AG10803 (cell line): ENCODE measurements around the gene PPOX.

Source experiments
- DNase-seq: peaks from one replicate; pipeline ENCODE4 v3.0.0; 2010; ENCODE audit warnings: low read depth
- H3K4me3 ChIP-seq: 2 replicates; pipeline ENCODE4 v1.5.1; 2011; ENCODE audit warnings: mild to moderate bottlenecking, low read length, control low read depth
- TF ChIP-seq, protein P1 (sequence below): conservative IDR thresholded peaks from 2 replicates; pipeline ENCODE4 v1.5.1; 2011; ENCODE audit warnings: mild to moderate bottlenecking, low read length, control low read depth, inconsistent platforms

Gene PPOX

DNA sequence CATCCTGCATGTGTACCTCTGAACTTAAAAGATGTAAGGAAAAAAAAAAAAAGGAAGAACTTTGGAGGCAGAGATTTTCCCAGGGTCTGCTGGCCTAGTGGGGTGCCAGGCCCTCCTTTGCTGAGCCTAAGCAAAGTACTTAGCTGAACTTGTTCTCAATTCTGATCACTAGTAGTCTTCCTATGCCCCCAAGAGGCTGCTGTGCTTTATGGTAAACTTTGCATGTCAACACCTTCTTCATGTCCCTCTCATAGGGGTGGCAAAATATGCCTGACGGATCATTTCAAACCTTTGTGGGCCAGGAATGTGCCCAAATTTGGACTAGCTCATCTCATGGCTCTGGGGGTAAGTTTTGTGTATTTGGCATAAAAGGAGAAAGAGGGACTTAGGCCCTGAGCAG lies 8.4 kb upstream of the PPOX start:
- DNase-seq: no peak
- TF ChIP-seq, protein P1, sequence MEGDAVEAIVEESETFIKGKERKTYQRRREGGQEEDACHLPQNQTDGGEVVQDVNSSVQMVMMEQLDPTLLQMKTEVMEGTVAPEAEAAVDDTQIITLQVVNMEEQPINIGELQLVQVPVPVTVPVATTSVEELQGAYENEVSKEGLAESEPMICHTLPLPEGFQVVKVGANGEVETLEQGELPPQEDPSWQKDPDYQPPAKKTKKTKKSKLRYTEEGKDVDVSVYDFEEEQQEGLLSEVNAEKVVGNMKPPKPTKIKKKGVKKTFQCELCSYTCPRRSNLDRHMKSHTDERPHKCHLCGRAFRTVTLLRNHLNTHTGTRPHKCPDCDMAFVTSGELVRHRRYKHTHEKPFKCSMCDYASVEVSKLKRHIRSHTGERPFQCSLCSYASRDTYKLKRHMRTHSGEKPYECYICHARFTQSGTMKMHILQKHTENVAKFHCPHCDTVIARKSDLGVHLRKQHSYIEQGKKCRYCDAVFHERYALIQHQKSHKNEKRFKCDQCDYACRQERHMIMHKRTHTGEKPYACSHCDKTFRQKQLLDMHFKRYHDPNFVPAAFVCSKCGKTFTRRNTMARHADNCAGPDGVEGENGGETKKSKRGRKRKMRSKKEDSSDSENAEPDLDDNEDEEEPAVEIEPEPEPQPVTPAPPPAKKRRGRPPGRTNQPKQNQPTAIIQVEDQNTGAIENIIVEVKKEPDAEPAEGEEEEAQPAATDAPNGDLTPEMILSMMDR: no peak
- no peak overlapping the region for H3K4me3 ChIP-seq

DNA sequence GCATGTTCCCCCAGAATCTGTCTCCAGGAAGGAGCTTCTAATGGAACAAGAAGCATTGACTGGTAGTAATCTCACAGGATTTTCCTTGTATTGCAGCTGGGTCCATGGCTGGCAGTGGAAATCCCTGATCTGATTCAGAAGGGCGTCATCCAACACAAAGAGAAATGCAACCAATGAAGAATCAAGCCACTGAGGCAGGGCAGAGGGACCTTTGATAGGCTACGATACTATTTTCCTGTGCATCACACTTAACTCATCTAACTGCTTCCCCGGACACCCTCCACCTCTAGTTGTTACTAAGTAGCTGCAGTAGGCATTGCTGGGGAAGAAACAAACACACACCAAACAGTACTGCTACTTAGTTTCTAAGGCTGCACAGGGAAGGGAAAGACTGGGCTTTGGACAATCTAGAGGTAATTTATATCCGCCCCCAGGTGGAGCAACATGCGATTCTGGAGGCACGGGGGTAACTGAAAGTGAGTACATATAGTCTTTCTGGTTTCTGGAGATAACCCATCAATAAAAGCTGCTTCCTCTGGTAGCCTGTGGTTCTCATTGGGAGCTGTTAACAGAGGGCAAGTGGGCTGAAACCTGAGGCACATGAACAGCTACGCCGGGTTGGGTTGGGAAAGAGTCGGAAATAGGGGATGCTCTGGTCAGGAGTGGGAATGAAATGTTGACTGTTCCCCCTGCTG lies 7.8 kb upstream of the PPOX start:
- peak overlapping the region; percentile 93 for H3K4me3 ChIP-seq
- TF ChIP-seq, protein P1: no peak
- DNase-seq: no peak

DNA sequence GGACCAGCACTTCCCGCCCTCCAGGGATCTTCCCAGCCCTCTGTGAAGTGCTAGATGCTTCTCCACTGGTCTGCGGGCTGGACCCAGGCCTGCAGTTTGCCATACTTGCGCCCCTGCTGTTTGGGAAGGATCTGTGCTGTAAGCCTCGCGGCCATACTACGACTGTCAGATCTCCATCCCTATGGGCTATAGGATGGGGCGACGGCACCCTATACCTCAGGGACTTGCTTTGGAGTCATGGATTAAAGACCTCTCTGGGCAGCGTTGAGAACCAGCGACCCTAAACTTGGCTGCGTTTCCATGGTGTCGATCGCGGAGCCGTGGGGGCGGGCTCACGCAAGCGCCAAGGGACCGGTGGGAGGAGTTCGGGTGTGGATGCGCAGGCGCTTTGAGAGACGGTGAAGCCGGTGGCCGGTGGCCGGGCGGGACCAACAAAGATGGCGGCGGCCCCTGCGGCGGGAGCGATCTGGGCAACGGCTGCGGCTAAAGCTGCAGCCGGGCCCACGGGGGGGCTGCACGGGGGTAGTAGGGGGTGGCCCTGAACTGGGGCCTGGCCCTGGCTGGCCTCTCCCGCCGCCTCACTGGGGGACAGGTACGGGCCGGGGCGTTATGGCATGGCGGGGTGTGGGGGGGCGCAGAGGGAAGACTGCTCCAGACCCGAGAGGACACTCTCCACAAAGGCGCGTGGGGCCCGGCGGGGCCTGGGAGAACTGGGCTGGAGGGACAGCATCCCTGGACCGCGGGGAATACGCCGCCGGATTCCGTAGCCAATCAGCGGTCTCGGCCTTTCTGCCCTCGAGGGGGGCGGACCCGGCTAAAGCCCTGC lies 6.9 kb upstream of the PPOX start, which contains the start of gene USP21:
Gene USP21 (plus strand): TSS at position 414 of the 826 bp plus-strand sequence. CDS start 1,141 bp downstream, outside the sequence.
- peak within 1 kb of the TSS; percentile 93 for H3K4me3 ChIP-seq
- TF ChIP-seq, protein P1: peak; percentile 61
- DNase-seq: peak; percentile 84

DNA sequence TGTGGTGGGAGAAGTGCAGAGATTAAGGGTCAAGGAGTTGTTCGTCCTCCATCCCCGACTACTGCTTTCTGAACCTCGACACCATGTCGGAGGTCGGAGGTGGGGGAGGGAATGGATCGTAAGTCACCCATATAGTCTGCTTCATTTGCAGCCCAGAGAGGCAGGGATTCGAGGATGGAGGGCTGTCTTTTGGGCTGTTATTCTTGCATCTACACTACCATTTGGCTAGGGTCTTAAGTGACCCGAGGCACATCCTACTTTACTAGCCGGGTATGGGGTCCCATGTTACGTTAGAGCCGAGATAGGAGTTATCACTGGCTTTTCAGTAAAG lies 6.3 kb upstream of the PPOX start:
- DNase-seq: no peak
- H3K4me3 ChIP-seq: peak overlapping the region; percentile 93
- TF ChIP-seq, protein P1: no peak

DNA sequence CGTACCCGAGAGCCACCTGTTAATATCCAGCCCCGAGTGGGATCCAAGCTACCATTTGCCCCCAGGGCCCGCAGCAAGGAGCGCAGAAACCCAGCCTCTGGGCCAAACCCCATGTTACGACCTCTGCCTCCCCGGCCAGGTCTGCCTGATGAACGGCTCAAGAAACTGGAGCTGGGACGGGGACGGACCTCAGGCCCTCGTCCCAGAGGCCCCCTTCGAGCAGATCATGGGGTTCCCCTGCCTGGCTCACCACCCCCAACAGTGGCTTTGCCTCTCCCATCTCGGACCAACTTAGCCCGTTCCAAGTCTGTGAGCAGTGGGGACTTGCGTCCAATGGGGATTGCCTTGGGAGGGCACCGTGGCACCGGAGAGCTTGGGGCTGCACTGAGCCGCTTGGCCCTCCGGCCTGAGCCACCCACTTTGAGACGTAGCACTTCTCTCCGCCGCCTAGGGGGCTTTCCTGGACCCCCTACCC lies 5.5 kb upstream of the PPOX start:
- no peak for DNase-seq
- H3K4me3 ChIP-seq: no peak overlapping the region
- TF ChIP-seq, protein P1: no peak

DNA sequence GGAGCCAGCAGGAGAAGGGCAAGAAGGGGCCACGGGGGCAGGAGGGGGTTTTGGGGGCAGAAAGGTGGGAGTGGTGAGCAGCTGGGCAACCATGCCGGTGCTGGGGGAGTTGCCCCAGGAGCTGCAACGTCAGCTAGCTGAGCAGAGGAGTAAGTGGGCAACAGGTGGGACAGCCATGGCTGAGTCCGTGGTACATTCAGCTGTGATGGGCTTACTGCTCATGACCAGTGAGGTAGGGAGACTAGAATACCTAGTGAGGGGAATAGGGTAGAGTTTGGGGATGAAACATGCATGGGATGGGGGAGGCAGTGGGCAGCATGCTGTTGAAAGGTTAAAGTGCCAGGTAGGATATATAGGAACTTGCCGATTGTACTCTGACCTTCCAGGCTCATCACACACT lies 4.6 kb upstream of the PPOX start:
- TF ChIP-seq, protein P1: no peak
- H3K4me3 ChIP-seq: no peak overlapping the region
- no peak for DNase-seq

DNA sequence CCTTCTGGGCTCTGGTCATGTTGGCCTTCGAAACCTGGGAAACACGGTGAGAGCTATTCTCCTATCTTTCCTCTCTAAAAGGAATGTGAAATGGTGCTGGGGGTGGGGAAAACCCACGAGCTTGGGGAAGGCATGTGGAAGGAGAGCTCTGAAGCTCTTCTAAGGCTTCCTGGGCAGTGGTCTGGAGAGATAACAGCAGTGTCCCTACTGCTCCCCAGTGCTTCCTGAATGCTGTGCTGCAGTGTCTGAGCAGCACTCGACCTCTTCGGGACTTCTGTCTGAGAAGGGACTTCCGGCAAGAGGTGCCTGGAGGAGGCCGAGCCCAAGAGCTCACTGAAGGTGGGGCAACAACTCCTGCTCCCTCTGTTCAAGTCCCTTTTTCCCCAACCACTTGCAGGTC lies 4.2 kb upstream of the PPOX start:
- no peak for DNase-seq
- TF ChIP-seq, protein P1: no peak
- no peak overlapping the region for H3K4me3 ChIP-seq
